ENCODE results near the gene SLCO2A1. TPM values are rescaled to one million over a fixed set of nuclear protein-coding genes. Genes with fewer than 3 reads are reported as not detected.

Gene SLCO2A1
- total RNA-seq, 1 donor from 2014 or later: 1.0 TPM

GRCh38 chr3:134038071-134038491 is 8.4 kb upstream of the SLCO2A1 start:
- no peak for DNase-seq (ENCODE audit: low spot score)
- Mint-ChIP-seq H3K9me3 (ENCODE audit: low read depth) (peaks cover 4% of the 10 kb centered on the region), H3K27me3 (ENCODE audit: low read depth) (no peaks in the 10 kb centered on the region), H3K4me1 (ENCODE audit: low read depth) (no peaks in the 10 kb centered on the region), H3K27ac (ENCODE audit: unreplicated experiment) (no peak overlapping the region), H3K36me3 (ENCODE audit: low read depth) (no peaks in the 10 kb centered on the region), H3K4me3 (ENCODE audit: unreplicated experiment) (no peak overlapping the region)
- TF ChIP-seq, protein P1, sequence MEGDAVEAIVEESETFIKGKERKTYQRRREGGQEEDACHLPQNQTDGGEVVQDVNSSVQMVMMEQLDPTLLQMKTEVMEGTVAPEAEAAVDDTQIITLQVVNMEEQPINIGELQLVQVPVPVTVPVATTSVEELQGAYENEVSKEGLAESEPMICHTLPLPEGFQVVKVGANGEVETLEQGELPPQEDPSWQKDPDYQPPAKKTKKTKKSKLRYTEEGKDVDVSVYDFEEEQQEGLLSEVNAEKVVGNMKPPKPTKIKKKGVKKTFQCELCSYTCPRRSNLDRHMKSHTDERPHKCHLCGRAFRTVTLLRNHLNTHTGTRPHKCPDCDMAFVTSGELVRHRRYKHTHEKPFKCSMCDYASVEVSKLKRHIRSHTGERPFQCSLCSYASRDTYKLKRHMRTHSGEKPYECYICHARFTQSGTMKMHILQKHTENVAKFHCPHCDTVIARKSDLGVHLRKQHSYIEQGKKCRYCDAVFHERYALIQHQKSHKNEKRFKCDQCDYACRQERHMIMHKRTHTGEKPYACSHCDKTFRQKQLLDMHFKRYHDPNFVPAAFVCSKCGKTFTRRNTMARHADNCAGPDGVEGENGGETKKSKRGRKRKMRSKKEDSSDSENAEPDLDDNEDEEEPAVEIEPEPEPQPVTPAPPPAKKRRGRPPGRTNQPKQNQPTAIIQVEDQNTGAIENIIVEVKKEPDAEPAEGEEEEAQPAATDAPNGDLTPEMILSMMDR (IDR thresholded peaks at IDR 0.05): no peak

DNA sequence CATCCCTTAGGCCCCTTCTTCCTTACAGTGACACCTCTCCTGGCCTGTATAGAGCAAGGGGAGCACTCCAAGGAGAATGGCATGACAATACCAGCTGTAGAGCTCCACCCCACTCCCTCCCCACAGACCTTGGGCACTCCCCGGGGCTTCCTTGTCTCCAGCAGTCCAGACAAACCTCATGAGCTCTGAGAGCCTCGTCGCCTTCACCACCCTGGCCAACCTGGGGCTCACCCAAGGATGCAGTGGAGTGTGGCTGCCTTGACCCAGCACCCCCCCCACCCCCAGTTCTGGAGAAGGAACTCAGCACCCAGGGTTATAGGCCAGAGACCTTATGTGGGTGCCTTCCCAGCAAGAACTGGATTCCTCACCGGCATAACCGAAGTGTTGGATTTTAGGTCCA is 7.4 kb upstream of the SLCO2A1 start:
- TF ChIP-seq, protein P1 (IDR thresholded peaks at IDR 0.05): no peak
- H3K9me3 Mint-ChIP-seq (ENCODE audit: low read depth): no peaks in the 10 kb centered on the region
- no peak overlapping the region for H3K27ac Mint-ChIP-seq (ENCODE audit: unreplicated experiment)
- no peaks in the 10 kb centered on the region for H3K36me3 Mint-ChIP-seq (ENCODE audit: low read depth)
- H3K4me3 Mint-ChIP-seq (ENCODE audit: unreplicated experiment): no peak overlapping the region
- H3K27me3 Mint-ChIP-seq (ENCODE audit: low read depth): no peaks in the 10 kb centered on the region
- H3K4me1 Mint-ChIP-seq (ENCODE audit: low read depth): no peaks in the 10 kb centered on the region
- DNase-seq (ENCODE audit: low spot score): no peak

DNA sequence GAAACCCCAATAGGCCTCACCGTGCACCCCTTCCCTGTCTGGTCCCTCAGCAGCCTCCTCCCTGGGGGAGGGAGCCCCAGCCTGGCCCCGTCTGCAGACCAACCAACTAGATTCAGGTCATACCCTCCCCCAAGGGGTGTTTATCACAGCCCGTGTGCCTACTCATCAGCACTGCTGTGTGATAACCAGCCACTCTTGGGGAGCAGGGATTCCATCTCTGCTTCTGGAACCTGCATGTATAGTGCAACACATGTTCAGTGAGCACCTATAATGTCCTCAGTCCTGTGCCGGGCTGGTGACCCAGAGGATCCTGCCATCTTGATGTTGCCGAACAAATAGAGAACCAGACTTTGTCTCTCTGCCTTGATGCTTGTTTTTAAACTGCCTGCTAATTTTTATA is 6.6 kb upstream of the SLCO2A1 start:
- H3K27me3 Mint-ChIP-seq (ENCODE audit: low read depth): no peaks in the 10 kb centered on the region

DNA sequence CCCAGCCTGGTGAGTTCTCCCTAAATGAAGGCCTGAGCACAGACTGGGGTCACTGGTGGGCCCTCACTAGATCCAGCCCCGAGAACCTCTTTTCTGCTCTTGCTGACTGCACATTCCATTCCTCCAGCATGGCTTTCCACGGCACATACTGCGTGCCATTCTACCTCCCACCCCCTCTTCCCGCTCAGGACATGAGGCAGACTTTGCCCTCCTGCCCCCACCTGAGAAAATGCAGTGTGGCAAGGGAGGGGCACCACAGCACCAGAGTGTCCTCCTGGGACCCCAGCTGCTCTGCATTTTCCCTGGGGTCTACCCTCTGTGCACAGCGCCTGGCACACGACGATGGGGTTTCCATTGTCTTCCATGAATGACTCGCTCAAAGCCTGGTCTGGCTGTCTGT is 6.1 kb upstream of the SLCO2A1 start:
- TF ChIP-seq, protein P1 (IDR thresholded peaks at IDR 0.05): no peak
- Mint-ChIP-seq H3K27ac (ENCODE audit: unreplicated experiment) (no peak overlapping the region), H3K27me3 (ENCODE audit: low read depth) (no peaks in the 10 kb centered on the region), H3K4me1 (ENCODE audit: low read depth) (no peaks in the 10 kb centered on the region), H3K9me3 (ENCODE audit: low read depth) (no peaks in the 10 kb centered on the region), H3K36me3 (ENCODE audit: low read depth) (no peaks in the 10 kb centered on the region), H3K4me3 (ENCODE audit: unreplicated experiment) (no peak overlapping the region)
- no peak for DNase-seq (ENCODE audit: low spot score)

More for the DNA sequence above, 6.6 kb upstream of the SLCO2A1 start:
- TF ChIP-seq, protein P1 (IDR thresholded peaks at IDR 0.05): no peak
- no peak for DNase-seq (ENCODE audit: low spot score)
- Mint-ChIP-seq H3K36me3 (ENCODE audit: low read depth) (no peaks in the 10 kb centered on the region), H3K27ac (ENCODE audit: unreplicated experiment) (no peak overlapping the region), H3K9me3 (ENCODE audit: low read depth) (no peaks in the 10 kb centered on the region), H3K4me3 (ENCODE audit: unreplicated experiment) (no peak overlapping the region), H3K4me1 (ENCODE audit: low read depth) (no peaks in the 10 kb centered on the region)

- H3K36me3 Mint-ChIP-seq (ENCODE audit: low read depth): no peaks in the 10 kb centered on the region
- no peak for DNase-seq (ENCODE audit: low spot score)
Measured at GRCh38 chr3:134034005-134034785, 4.5 kb upstream of the SLCO2A1 start.

More at GRCh38 chr3:134034005-134034785, 4.5 kb upstream of the SLCO2A1 start:
- H3K9me3 Mint-ChIP-seq (ENCODE audit: low read depth): no peaks in the 10 kb centered on the region
- peaks cover 6% of the 10 kb centered on the region for H3K4me1 Mint-ChIP-seq (ENCODE audit: low read depth)
- no peak overlapping the region for H3K27ac Mint-ChIP-seq (ENCODE audit: unreplicated experiment)
- H3K4me3 Mint-ChIP-seq (ENCODE audit: unreplicated experiment): no peak overlapping the region
- TF ChIP-seq, protein P1 (IDR thresholded peaks at IDR 0.05): no peak
- no peaks in the 10 kb centered on the region for H3K27me3 Mint-ChIP-seq (ENCODE audit: low read depth)
